Activated CD4-positive, alpha-beta memory T cell treated with anti-CD3 and anti-CD28 coated beads for 36 hours (primary cell): ENCODE data around the gene CBFA2T3. TPM values are rescaled to one million over a fixed set of nuclear protein-coding genes. Genes with fewer than 3 reads are reported as not detected.

ENCODE experiments used
- CTCF ChIA-PET: fragments of 350-600 bp; sonication (Branson Sonifier 250); formaldehyde crosslinking; loops from one replicate; lab custom pipeline; 2021; ENCODE audit warnings: antibody characterized with exemption, inconsistent platforms; lab: Charles Lee
- POLR2A ChIA-PET: fragments of 350-600 bp; sonication (Branson Sonifier 250); formaldehyde crosslinking; loops from one replicate; lab custom pipeline; 2021; ENCODE audit warnings: antibody characterized with exemption; lab: Charles Lee
- DNase-seq: peaks from one replicate; pipeline ENCODE4 v3.0.0-alpha.2; 2020
- H3K27ac Mint-ChIP-seq: one replicate; pipeline ENCODE4 v1.8.0; 2021; ENCODE audit warnings: mixed read lengths
- H3K27me3 Mint-ChIP-seq: one replicate; pipeline ENCODE4 v1.8.0; 2021; ENCODE audit warnings: mixed read lengths
- H3K36me3 Mint-ChIP-seq: one replicate; pipeline ENCODE4 v1.8.0; 2021; ENCODE audit warnings: mixed read lengths
- H3K4me1 Mint-ChIP-seq: one replicate; pipeline ENCODE4 v1.8.0; 2021; ENCODE audit warnings: low read depth, mixed read lengths
- H3K4me3 Mint-ChIP-seq: one replicate; pipeline ENCODE4 v1.8.0; 2021; ENCODE audit warnings: mild to moderate bottlenecking, mixed read lengths
- H3K9me3 Mint-ChIP-seq: one replicate; pipeline ENCODE4 v1.8.0; 2021; ENCODE audit warnings: mixed read lengths
- intact Hi-C: fragments of 100-400 bp; cut with micrococcal nuclease; formaldehyde crosslinking; loops from one replicate; pipeline ENCODE4 v1.15.1; 2023
- total RNA-seq, 2 experiments: library from RNA; stranded (reverse); gene quantifications; one replicate each; pipeline ENCODE4 v1.2.3, GENCODE V29; 2021

CBFA2T3 gene
- total RNA-seq, 2 experiments from 2014 or later, result 0.12 TPM; not detected in 1

- Mint-ChIP-seq H3K27ac (no peak overlapping the region), H3K27me3 (no peaks in the 10 kb centered on the region), H3K4me1 (no peaks in the 10 kb centered on the region), H3K4me3 (no peak overlapping the region), H3K9me3 (no peaks in the 10 kb centered on the region), H3K36me3 (no peaks in the 10 kb centered on the region)
- ChIA-PET POLR2A (no interaction called here), CTCF (no interaction called here)
- intact Hi-C loops, result no loop called here
- no peak for DNase-seq
These were observed 12.2 kb upstream of the CBFA2T3 start for GRCh38 chr16:88988980-88989811.

DNA sequence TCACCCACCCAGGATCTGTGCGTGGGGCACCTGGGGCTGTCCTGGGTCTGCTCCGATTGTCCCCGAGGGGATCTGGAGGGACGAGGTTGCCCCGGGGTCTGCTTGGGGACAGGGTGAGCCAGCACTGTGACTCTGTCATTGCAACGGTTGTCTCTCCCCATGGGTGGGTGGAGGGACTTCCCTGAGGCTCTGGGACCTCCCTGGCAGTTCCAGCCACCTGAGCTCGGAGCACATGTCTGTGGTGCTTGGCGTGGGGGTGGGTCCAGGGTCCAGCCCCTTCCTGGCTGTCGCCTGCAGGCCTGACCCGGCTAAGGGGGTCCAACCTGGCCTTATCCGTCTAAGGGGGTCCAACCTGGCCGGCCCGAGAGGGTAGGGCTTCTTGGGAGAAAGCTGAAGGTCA lies 8.5 kb upstream of the CBFA2T3 start:
- Mint-ChIP-seq H3K27me3 (no peaks in the 10 kb centered on the region), H3K4me3 (no peak overlapping the region), H3K4me1 (no peaks in the 10 kb centered on the region), H3K36me3 (no peaks in the 10 kb centered on the region), H3K9me3 (no peaks in the 10 kb centered on the region), H3K27ac (no peak overlapping the region)
- POLR2A ChIA-PET, result no interaction called here
- DNase-seq, result no peak
- CTCF ChIA-PET, result no interaction called here
- intact Hi-C loops, result no loop called here

DNA sequence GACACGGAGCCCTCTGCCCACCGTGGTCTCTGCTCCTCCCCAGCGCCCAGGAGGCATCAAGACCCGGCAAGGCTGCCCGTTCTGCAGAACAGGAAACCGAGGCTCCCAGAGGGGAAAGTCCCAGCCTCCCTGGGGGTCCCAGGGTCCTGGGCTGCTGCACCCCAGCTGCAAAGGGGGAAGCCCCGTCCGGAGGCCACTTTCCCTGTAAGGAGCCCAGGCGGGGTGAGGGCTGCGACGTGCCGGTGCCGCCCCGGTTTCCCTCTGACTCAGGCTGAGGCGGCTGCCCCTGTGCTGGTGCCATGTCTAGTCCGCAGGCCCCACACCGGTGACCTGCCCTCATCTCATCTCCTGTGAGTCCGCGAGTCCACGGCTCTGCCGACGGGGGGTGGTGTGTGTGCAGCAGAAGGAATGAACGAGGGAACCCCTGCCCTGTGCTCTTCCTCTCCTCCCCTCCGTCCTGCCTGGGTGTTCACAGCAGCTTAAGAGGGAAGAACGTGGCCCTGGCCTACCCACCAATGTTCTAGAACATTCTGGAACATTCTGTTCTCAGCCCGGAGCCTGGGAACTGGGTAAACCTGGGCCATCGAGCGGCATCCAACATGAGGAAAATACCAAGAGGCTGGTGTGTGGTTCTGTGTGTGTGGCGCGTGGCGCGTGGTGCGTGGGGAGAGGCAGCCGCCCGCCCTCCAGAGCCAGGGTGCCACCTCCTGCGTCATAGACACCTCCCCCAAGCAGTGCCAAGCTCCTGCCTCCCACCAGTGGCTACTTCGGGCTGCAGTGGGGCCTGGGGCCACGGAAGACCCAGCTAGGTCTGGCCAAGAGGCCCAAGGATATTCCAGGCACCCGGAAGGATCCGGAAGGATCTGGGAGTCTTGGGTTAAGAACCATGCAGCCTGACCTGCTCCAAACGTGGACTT lies 7.0 kb upstream of the CBFA2T3 start:
- Mint-ChIP-seq H3K4me3 (no peak overlapping the region), H3K27ac (no peak overlapping the region), H3K9me3 (no peaks in the 10 kb centered on the region), H3K36me3 (no peaks in the 10 kb centered on the region), H3K4me1 (no peaks in the 10 kb centered on the region), H3K27me3 (peaks cover 1% of the 10 kb centered on the region)
- DNase-seq, result no peak
- ChIA-PET POLR2A (no interaction called here), CTCF (no interaction called here)
- intact Hi-C loops, result no loop called here

DNA sequence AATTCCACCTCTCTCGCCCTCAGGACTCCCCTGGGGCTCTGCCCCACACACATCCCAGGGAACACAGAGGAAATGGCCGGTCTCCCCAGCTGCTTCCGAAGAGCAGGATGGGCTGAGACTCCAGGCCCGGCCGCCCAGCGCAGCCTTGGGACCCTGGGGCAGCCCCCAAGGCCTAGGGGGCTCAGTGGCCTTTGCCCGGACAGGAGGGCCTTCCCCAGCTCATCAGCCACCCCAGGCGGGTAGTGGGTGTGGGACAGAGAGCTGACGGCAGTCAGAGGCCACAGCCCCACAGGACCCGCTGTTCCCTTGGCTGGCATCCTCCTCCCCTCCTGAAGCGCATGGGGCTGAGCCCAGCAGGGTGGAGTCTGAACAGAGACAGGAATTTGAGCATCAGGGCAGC lies 6.2 kb upstream of the CBFA2T3 start:
- intact Hi-C loops, result no loop called here
- H3K4me3 Mint-ChIP-seq, result no peak overlapping the region
- no peaks in the 10 kb centered on the region for H3K4me1 Mint-ChIP-seq
- no peak overlapping the region for H3K27ac Mint-ChIP-seq
- ChIA-PET POLR2A (no interaction called here), CTCF (no interaction called here)
- peaks cover 4% of the 10 kb centered on the region for H3K27me3 Mint-ChIP-seq
- no peak for DNase-seq
- H3K9me3 Mint-ChIP-seq, result no peaks in the 10 kb centered on the region
- H3K36me3 Mint-ChIP-seq, result no peaks in the 10 kb centered on the region

- H3K4me3 Mint-ChIP-seq, result no peak overlapping the region
- POLR2A ChIA-PET, result no interaction called here
- H3K36me3 Mint-ChIP-seq, result no peaks in the 10 kb centered on the region
- CTCF ChIA-PET, result no interaction called here
- peaks cover 4% of the 10 kb centered on the region for H3K27me3 Mint-ChIP-seq
- no peaks in the 10 kb centered on the region for H3K4me1 Mint-ChIP-seq
- no peak overlapping the region for H3K27ac Mint-ChIP-seq
- H3K9me3 Mint-ChIP-seq, result no peaks in the 10 kb centered on the region
- DNase-seq, result no peak
- intact Hi-C loops, result no loop called here
These were observed 5.5 kb upstream of the CBFA2T3 start for GRCh38 chr16:88982286-88983084.

DNA sequence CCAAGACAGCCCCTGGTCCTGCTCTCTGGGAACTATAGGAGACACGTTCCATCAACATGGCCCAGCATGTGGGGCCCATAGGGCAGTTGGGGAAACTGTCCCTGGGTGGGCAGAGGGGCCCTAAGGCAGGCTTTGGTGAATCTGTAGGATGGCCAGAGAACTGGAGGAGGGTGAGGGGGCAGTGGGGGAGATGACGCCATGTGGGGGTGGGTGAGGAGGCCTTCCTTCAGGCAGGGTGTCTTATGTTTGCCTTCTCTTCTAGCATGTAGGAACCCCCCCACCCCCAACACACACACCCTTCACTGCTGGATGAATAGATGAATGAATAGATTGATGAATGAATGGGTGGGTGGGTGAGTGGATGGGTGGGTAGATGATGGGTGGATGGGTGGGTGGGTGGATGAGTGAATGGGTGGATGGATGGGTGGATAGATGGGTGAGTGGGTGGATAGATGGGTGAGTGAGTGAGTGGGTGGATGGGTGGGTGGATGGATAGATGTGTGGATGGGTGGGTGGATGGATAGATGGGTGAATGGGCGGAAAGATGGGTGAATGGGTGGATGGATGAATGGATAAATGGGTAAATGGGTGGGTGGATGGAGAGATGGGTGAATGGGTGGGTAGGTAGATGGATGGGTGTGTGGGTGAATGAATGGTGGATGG lies 2.5 kb upstream of the CBFA2T3 start:
- CTCF ChIA-PET, result no interaction called here
- no peak overlapping the region for H3K4me3 Mint-ChIP-seq
- intact Hi-C loops, result no loop called here
- no peaks in the 10 kb centered on the region for H3K36me3 Mint-ChIP-seq
- no peaks in the 10 kb centered on the region for H3K9me3 Mint-ChIP-seq
- peaks cover 19% of the 10 kb centered on the region for H3K27me3 Mint-ChIP-seq
- H3K27ac Mint-ChIP-seq, result no peak overlapping the region
- POLR2A ChIA-PET, result no interaction called here
- no peak for DNase-seq
- no peaks in the 10 kb centered on the region for H3K4me1 Mint-ChIP-seq

DNA sequence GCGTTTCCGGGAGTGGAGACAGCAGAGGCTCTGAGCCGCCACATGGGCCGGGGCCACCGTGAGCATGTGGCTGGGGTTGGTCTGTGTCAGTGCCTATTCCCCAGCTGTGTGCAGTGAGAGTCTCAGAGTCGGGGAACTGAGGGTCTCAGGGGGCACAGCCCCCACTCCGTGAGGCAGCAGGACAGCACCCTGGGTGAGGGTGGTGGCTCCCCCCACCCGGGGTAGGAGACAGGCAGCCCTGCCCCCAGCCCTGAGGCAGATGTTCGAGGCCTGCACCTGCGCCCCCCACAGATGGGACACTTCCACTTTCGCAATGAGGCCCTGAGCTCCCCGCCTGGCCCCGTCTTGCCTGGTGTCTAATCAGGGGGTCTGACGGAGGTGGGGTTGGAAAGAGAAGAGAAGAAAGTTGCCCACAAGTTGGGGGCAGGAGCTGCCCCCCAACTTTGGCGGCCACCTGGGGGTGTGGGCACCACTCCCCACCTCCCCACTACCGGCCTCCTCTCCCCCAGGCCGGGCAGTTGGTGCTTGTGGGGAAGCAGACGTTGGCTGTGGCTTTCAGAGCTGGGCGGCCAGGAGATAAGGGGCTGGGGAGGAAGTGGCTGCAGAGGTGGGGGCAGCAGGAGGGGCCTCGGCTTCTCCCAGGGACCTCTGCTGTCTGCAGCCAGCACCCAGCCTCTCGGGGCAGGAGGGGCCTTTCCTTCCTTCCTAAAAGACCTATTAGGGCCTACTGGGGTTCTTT lies 1.8 kb upstream of the CBFA2T3 start:
- H3K4me3 Mint-ChIP-seq, result no peak overlapping the region
- H3K4me1 Mint-ChIP-seq, result no peaks in the 10 kb centered on the region
- peaks cover 22% of the 10 kb centered on the region for H3K27me3 Mint-ChIP-seq
- H3K9me3 Mint-ChIP-seq, result no peaks in the 10 kb centered on the region
- ChIA-PET POLR2A (no interaction called here), CTCF (no interaction called here)
- intact Hi-C loops, result no loop called here
- no peak overlapping the region for H3K27ac Mint-ChIP-seq
- H3K36me3 Mint-ChIP-seq, result no peaks in the 10 kb centered on the region
- no peak for DNase-seq

DNA sequence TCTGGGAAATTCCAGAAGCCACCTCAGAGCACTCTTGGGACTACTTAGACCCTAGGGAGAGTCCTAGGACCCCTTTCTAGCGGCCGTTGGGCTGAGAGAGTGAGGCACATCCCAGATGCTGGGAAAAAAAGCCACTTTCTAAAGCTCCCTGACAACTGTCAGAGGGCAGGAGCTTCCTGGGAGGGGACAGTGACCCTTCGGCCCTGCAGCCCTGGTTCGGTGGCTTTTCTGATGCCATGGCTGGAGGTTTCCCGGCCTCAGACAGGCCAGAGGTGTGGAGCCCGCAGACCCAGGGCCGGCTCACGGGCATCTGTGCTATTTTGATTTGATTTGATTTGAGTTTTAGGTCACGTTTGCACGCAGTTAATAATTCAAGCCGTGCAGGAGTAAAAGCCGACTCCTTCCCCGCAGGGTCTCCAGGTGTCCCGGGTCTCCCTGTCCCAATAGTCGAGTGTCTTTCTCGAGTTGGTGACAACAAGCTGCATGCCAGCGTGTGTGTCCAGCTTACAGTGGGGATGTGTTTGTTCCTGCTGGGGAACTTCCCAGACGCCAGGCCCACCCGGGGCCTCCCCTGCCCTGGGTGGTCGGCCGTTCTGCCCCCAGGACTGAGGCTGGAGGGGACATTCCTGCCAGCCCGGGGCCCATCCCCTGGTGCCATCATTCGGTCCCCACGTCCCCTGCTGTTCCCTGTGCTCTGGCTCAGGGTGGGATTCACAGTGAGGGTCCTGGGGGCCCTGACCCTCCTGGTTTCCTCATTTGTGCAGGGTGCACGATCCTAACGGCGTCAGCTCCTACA lies 1.0 kb upstream of the CBFA2T3 start:
- H3K36me3 Mint-ChIP-seq, result no peaks in the 10 kb centered on the region
- intact Hi-C loops, result no loop called here
- H3K9me3 Mint-ChIP-seq, result no peaks in the 10 kb centered on the region
- ChIA-PET POLR2A (no interaction called here), CTCF (no interaction called here)
- no peak overlapping the region for H3K4me3 Mint-ChIP-seq
- no peaks in the 10 kb centered on the region for H3K4me1 Mint-ChIP-seq
- no peak for DNase-seq
- H3K27ac Mint-ChIP-seq, result no peak overlapping the region
- H3K27me3 Mint-ChIP-seq, result peaks cover 23% of the 10 kb centered on the region

DNA sequence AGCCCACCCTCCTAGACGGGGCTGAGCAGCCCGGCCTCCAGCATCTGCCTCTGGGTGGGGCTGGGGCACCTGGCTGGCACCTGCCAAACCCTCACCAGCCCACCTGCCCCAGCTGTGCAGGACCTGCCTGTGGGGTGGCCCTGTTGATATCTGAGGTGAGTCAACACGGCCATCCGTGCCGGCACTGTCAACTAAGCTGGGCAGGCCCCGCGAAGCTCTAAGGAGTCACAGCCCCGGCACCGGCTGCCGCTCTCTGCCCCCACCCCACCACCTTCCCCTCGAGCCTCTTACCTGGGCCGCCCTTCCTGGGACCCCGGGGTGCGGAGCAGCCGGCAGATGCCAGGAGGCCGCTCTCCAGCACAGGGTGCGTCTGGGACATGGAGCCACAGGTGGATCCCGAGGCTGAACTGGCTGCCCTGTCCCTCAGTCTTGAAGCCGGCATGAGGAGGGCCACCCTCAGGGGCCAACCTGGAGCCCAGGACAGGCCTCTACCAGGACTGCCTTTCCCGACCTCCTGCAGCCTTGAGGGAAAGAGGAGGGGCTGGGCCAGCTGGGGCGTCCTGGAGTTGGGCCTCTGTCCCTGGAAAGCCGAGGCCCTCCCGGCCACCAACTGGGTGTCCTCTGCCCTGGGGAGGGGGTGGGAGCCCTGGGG lies 515 bp downstream of the CBFA2T3 start:
- Mint-ChIP-seq H3K4me3 (no peak overlapping the region), H3K9me3 (no peaks in the 10 kb centered on the region), H3K27ac (no peak overlapping the region), H3K27me3 (peaks cover 23% of the 10 kb centered on the region), H3K36me3 (no peaks in the 10 kb centered on the region), H3K4me1 (no peaks in the 10 kb centered on the region)
- intact Hi-C loops, result no loop called here
- no peak for DNase-seq
- ChIA-PET POLR2A (no interaction called here), CTCF (no interaction called here)

GRCh38 chr16:88975511-88976061 lies 1.4 kb downstream of the CBFA2T3 start:
- H3K4me1 Mint-ChIP-seq, result no peaks in the 10 kb centered on the region
- H3K27ac Mint-ChIP-seq, result no peak overlapping the region
- H3K9me3 Mint-ChIP-seq, result no peaks in the 10 kb centered on the region
- peaks cover 23% of the 10 kb centered on the region for H3K27me3 Mint-ChIP-seq
- no peak for DNase-seq
- intact Hi-C loops, result no loop called here
- CTCF ChIA-PET, result no interaction called here
- POLR2A ChIA-PET, result no interaction called here
- no peak overlapping the region for H3K4me3 Mint-ChIP-seq
- no peaks in the 10 kb centered on the region for H3K36me3 Mint-ChIP-seq
